GM21526 (cell line): Measurements from ENCODE around the gene PARP2.
"Not testable (repeated sequence)": the region's sequence is repeated elsewhere in the genome, so short reads cannot be mapped to it uniquely, and the experiment has no call there.

Experiments used
- ATAC-seq: cut with Tn5 transposase; IDR thresholded peaks from one replicate; pipeline ENCODE4 v1.9.1; 2021; ENCODE audit warnings: moderate library complexity; ENCODE audit not compliant: unreplicated experiment, low FRiP score

The PARP2 gene

DNA sequence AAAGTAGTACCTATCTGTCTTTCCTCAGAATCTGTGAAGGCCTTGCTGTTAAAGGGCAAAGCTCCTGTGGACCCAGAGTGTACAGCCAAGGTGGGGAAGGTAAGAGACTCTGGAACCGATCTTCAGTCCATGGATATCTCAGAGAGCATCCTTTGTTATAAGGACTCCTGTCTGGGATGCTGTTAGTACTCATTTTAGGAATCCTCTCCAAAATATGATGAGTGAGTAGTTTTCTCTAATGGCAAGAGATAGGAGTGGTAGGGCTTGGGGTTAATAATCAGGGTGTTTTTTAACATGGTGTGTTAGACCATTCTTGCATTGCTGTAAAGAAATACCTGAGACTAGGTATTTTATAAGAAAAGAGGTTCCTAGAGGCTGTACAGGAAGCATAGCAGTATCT, 1.9 kb downstream of the PARP2 start:
- no peak for ATAC-seq

DNA sequence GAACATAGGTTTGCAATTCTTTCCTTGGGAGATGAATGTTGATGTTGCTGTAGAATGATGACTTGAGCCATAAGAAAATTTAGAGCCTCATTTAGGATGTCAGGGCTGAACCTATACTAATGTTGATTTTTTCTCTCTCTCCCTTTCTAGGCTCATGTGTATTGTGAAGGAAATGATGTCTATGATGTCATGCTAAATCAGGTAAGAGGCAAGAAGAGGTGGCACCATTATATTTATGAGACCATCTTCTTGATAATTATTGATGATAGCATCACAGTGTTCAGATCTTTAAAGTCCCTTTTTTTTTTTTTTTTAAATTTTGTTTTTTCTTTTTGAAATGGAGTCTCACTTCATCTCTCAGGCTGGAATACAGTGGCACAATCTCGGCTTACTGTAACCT, 3.3 kb downstream of the PARP2 start:
- ATAC-seq, result no peak

DNA sequence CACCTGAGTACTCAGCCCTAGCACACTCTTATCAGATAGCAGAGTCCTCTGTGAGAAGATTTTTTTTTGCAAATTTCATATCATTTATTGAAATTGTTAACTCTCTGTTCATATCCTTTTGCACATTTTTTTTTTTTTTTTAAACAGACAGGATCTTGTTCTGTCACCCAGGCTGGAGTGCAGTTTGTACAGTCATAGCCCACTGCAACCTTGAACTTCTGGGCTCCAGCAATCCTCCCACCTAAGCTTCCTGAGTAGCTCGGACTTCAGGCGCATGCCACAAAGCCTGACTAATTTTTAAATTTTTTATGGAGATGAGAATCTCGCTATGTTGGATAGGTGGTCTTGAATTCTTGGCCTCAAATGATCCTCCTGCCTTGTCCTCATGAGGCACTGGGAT, 4.3 kb downstream of the PARP2 start:
- no peak for ATAC-seq

DNA sequence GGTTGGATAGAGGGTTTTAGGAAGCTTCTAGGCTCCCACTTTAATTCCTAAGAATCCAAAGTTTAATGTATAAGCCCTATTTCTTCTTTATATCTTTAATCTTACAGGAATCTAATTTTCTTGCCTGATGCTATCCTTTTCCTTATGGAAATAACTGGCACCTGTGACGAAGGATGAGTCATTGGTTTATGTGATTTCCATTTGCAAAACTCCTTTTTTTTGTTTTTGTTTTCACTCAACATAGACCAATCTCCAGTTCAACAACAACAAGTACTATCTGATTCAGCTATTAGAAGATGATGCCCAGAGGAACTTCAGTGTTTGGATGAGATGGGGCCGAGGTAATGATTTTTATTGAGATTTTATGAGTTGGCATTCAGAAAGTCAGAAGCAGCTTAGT, 6.8 kb downstream of the PARP2 start:
- no peak for ATAC-seq

- no peak for ATAC-seq
Observed at GRCh38 chr14:20350860-20351259, 7.4 kb downstream of the PARP2 start.

DNA sequence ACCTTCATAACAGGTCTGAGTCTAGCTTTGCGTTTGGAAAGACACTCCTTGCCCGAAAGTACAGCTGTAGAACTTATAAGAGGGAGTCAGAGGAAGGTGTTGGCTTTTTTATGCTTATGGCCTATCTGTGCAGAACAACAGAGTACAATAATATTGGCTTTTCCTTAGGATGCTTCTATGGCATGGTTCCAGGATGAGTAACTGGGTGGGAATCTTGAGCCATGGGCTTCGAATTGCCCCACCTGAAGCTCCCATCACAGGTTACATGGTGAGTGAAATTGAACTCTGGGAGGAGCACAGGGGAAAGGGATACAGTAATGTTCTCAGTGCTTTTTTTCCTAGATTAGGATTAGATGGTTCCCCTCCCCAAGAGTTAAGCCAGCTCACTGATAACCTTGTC, 13.0 kb downstream of the PARP2 start:
- ATAC-seq, result no peak

GRCh38 chr14:20358474-20358873, 15.0 kb downstream of the PARP2 start:
- ATAC-seq, result not testable (repeated sequence)

DNA sequence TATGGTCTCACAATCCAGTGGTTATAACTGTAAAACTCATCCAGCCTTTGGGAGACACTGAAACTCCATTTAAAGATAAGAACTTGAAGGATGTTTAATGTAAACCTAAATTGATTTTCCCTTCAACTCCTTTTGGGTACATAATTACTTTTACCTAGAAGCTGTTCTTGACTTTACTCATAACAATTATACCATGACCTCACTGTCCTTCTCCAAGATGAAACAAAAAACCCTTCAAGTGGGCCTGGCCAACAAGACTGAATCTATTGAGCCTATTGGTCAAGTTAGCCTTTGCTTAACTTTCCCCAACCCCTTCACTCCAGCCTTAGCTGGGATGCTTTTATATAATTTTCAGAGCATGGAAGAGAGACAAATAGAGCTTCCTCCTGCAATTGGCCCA, 22.5 kb downstream of the PARP2 start:
- ATAC-seq, result no peak

GRCh38 chr14:20372796-20373195, 29.4 kb downstream of the PARP2 start:
- ATAC-seq, result no peak

GRCh38 chr14:20375471-20375870, 32.0 kb downstream of the PARP2 start:
- no peak for ATAC-seq

DNA sequence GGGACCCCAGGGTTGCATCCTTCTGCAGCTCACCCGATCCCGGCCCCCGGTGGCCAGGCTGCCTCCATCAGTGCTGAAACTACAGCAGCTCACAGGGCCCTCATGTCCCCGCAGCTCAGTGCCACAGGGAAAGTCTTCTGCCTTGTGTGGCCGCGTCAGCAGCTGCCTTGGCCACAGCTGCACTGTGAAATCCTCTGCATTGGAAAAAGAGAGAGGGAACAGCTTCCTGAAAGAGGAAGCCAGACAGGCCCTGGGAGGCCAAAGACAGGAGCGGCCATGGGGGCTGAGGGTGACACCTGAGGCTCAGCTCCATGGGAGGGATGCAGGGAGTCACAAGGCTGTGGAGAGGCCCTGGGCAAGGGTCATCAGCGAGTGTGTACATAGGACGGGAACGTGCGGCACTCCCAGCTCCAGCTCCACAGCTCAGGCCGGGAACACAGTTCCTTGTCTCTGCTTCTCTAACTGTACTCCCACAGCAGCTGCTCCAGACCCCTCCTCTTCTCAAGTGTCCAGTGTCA, 32.7 kb downstream of the PARP2 start:
- ATAC-seq, result no peak

- ATAC-seq, result no peak
Observed at GRCh38 chr14:20377171-20377570, 33.7 kb downstream of the PARP2 start.

GRCh38 chr14:20379743-20380142, 36.3 kb downstream of the PARP2 start:
- no peak for ATAC-seq

DNA sequence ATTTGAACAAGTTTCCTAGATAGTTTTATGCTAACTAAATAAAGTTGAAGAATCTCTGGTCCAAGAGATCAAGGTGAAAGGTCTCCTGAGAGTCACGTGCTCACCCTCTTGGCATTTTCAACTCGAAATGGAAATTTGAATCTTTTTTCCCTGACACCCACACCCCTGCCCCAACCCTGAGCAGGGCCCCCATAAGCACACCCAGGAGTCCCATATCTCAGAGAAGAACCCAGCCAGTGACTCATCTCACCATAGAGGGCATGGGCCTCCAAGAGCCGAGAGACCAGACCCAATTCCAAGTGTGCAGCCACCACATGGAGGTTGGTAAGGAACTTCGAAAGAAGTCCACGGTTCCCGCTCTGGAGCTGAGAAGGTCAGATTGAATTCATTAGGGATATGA, 37.2 kb downstream of the PARP2 start:
- ATAC-seq, result no peak

DNA sequence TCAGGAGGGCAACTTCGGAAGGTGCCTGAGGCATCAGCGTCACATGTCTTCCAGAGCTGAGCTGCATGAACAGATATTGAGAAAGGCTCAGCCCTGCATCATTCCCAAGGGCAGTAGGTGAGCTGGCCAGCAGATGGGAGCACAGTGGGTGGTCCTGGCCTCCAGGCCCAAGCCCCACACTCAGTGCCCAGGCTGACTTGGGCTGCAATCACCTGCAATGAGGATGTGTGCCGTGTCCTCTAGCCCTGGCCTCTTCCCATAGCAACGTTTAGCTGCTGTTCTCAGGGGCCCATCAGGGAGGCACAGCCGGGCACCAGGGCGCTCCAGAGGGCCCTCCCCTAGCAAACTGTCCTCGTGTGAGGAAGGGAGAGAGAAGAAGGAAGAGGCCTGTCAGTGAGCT, 37.9 kb downstream of the PARP2 start:
- no peak for ATAC-seq

DNA sequence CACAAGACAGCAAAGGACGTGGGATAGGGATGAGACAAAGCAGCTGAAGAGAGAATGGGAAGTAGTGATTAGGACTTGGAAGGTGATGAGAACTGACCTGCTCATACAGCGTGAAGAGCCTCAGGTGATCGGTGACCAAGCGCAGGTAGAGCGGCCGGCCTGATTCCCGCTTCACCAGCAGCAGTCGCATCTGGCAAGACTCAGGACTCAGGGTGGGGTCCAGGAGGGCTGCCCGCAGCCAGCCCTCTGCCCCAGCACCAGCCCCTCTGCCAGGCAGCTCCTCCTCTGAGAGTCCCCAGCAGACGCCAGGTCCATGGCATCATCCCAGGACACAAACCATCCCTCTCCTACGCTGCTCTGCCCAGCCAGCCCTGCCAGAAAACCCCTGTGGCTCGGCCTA, 39.1 kb downstream of the PARP2 start:
- no peak for ATAC-seq

DNA sequence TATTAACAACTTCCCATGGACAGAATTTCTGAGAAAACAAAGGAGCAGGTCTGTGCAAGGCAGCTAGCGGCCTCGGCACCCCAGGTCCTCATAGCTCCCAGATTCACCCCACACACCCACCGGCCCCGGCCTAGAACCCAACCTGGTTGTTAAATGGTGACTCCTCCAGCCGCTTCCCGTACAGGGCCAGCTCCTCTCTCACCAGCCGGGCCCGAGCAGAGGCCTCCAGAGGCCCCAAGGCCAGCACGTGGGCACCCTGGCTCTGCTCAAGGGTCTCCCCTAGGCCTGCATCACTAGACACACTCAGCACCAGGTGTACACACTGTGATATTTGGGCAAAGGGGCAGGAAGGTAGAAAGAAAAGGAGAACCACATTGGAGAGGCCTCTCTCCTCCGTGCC, 39.6 kb downstream of the PARP2 start:
- ATAC-seq, result no peak

GRCh38 chr14:20383636-20384035, 40.2 kb downstream of the PARP2 start:
- ATAC-seq, result no peak

- no peak for ATAC-seq
Observed at GRCh38 chr14:20384321-20384720, 40.9 kb downstream of the PARP2 start.

DNA sequence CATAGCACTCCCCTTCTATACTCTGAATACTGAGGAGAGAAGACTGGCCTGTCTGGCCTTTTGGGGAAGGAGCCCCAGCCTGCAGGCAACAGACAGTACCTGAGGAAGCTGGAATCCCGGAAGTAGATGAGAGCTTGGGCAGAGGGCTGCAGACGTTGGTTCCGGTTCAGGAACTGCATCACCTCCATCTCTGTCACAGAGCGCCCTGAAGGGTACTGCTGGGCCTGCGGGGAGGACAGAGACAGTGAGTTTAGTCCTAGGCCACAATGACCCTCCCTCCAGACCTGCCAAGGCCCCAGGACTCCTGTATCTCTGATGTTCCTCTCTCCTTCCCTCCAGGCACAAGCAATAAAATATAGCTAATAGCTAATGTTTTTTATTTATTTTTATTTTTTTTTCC, 41.5 kb downstream of the PARP2 start:
- ATAC-seq, result no peak

- no peak for ATAC-seq
Observed at GRCh38 chr14:20386276-20386855, 42.9 kb downstream of the PARP2 start.

DNA sequence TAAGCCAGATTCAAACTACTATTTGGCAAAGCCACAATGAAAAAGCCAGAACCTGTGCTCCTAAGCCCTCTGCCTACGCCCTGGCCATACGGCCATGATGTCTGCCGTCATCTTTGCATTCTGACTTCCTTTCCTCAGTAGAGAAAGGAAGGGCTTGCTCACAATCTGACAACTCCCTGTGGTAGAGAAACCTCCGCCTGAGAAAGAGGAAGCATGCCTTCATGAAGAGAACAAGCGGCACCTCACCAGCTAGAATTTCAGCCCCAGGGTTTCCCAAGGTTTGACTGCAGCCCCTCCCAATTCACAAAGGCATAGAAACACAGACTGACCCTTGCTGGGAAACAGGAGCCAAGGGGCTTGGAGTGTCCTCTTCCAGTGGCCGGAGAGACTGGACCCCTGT, 44.1 kb downstream of the PARP2 start:
- ATAC-seq, result no peak

GRCh38 chr14:20388159-20388558, 44.7 kb downstream of the PARP2 start:
- ATAC-seq, result no peak
